Daoy (cell line): ENCODE results near the gene SDR39U1. TPM values are rescaled to one million over a fixed set of nuclear protein-coding genes. Genes with fewer than 3 reads are reported as not detected.

ENCODE experiments used
- DNase-seq: peaks from one replicate; pipeline ENCODE4 v3.0.0-alpha.2; 2015; ENCODE audit warnings: low read depth
- total RNA-seq: library from RNA; depleted of rRNA; stranded (reverse); fragments of >200 nt; shearing (Covaris generic); gene quantifications from 2 replicates; pipeline ENCODE4 v1.2.3, GENCODE V29; 2014

SDR39U1 gene
- total RNA-seq, 1 experiment from 2014 or later, result 9.3 TPM

DNA sequence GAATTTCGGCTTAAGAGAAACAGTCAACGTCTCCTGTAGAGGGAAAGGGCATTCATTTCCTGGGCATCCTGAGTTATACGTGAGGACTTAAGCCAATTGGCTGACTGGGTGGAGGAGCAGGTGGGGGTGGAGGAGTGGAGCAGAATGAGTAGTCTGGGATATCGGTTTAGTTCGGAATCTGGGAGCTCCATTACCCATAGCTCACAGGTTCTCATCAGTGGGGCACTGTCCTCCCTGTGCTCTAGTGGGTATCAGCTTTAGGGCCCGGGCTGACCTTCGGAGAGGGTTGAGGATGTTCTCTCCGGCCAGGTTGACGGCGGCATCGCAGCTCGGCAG is 704 bp downstream of the SDR39U1 start:
- DNase-seq, result no peak

DNA sequence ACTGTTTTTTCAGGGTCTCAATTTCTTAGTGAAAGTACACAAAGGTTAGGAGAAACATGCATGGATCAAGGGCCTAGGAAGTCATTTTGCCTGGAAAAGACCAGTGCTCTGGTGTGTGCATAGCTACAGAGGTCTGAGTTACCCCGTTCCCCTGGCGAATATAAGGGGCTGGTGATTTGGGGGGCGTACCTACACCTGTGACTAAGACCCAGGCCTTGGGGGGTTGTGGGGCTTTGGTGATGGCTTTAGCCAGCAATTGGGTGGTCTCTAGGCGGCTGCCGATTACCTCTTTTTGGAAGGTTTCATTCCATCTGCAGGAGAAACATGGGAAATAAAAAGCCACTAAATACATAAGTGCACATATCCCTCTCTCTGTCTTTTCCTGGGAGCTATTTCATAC is 1.1 kb downstream of the SDR39U1 start:
- DNase-seq, result no peak

DNA sequence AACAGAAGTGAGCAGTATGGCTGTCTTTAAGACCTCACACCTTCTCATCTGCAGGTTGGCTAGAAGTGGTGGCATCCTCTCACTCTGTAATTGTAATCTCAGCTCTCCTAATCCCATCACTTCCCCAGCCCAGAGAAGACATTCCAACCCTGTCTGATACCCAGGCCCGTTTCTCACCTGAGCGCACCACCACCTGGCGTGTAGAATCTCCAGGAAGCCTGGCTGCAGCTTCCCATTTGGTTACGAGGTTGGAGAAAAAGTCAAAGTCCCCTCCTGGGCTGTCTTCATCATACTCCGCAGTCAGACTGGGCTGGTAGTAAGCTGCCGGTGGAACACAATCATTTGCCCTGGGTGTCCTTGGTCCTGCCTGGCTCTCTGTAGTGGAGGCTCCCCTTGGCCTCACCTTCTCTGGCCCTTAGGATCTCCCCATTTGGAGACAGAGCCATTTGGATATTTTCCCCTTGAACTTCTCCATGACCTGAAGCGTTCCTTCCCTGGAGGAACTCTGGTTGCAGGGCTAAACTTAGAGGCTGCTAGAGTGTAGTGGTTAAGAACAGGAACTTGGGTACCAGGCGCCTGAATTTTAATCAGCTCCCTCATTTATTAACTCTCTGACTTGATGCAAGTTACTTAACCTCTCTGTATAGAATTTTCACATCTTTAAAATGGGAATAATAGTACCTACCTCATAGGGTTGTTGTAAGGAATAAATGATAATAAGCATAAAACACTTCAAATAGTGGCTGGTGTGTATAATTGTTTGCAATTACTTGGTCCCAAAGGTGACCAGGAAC is 1.8 kb downstream of the SDR39U1 start:
- DNase-seq, result no peak

DNA sequence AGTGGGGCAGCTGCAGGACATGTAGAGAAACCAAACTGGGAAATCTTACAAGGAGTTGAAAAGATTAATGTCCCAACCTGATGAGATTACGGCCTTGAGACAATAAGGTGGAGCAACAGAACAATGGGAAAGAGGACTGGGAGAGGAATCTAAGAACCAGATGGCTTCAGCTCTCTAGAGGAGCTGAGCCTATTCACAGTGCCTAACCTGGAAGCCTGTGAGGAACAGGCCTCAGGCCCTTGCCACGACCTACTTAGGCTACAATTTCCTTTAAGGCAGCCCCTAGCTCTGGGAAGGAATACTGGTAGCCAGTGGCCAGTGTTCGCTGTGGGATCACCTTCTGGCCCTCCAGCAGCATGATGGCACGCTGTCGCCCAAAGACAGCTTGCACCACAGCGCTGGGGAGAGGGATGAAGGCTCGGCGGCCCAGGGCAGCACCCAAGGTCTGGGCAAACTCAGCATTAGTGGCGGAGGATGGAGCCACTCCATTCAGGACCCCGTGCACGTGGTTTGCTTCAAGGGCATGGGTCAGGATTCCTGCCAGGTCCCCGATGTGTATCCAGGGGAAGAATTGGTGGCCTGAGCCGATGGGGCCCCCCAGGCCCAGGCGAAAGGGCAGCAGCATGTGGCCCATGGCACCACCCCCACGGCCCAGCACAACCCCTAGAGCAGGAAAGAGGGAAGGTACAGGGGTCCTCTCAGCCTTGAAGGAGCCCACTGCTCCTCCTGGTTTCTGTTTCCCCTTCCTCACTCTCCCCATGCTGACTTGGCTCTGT is 2.6 kb downstream of the SDR39U1 start:
- no peak for DNase-seq

DNA sequence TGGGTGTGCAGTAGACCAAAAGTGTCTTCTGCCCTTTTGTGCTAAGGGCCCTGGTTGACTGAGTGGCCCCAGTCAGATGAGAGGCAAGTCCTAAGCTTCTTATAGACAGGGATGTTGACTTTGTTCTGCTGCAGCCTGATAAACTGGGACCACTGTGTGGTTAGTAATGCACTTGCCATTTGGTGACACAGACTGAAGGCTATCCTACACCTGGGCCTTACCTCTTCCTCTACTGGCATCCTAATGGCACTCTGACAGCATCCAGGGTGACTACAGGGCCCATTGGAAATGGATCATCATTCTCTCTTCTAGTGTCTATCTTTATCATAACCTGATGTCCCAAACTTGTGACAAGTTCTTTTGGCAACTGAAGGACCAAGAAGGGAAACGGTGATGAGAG is 3.3 kb downstream of the SDR39U1 start:
- DNase-seq, result no peak

DNA sequence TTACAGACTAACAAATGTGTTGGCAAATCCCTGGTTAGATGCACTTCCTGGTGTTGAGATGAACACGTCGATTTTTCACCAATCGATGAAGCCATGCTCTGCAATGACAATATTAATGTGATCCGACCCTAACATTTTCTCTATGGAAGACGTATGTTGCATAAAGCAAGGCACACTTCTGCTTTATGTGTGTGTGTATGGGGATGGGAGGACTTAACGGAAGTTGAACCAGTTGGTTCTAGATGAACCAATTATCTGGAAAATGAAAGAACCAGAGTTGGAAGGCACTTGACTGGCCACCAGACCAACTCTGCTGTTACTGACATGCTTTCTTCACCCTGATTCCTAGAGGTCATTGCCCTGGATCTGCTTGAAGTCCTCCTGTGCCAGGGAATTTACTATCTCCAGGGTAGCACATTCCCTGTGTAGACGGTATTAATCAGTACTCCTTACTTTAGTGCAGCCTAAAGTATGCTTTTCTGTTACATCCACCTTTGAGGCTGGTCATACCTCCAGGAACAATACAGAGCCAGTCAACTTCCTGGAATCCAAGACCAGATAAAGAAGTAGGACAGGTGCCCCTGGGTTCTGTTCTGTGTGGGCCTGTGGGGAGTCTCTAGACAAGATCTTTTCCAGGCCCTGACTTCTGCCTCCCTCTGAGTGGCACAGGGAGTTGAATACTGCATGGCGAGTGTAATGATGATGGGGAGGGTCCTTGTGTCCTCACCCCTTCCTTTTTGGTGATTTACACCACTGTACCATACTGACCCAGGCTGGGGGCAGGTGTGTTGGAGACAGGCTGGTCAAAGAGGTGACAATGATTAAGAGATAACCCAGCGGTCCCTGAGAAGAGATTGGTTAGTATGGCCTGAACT is 4.1 kb downstream of the SDR39U1 start:
- DNase-seq, result no peak

DNA sequence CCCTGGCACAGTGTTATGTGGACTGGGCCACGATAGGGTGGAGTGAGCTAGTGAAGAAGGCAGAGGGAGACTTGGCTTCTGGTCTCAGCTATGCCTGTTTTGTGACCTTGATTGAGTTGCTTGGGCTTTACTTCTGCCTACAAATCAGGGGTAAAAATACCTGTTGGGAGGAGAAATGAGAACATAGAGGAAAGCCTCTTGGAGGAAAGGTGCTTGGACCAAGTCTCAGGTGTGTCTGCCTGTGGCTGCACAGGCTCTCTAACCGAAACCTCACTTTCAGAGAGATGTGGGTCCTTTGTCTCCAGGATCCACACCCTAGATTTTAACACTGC is 4.9 kb downstream of the SDR39U1 start:
- DNase-seq, result no peak

DNA sequence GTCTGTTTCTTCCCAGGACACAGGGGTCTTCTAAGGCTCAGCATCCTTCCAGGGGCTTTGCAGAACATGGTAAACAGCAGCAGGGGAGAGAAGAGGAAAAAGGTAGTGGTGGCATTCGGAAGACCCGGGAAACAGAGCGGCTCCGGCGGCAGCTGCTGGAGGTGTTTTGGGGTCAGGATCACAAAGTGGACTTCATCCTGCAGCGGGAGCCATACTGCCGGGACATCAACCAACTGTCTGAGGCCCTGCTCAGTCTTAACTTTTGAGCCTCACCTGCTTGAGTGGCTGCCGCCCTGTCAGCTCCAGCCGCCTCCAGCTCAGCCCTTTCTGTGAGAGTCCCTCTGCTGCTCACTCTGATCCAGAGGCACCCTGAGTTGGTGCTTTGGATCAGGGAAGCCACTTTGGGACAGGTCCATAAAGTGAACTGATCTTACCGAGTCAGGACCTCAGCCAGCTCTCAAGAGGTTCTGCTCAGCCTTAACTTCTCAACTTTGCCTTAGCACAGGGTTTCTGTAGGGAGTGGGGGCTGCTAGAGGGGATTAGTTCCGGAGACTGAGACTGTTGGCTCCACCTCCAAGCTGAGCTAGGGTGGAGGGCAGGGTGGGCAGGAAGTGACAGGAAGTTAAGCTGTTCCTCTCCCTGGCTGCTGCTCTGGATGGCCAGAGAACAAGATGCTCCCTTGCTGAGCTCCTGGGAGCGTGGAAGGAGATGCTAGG is 5.4 kb downstream of the SDR39U1 start:
- no peak for DNase-seq

DNA sequence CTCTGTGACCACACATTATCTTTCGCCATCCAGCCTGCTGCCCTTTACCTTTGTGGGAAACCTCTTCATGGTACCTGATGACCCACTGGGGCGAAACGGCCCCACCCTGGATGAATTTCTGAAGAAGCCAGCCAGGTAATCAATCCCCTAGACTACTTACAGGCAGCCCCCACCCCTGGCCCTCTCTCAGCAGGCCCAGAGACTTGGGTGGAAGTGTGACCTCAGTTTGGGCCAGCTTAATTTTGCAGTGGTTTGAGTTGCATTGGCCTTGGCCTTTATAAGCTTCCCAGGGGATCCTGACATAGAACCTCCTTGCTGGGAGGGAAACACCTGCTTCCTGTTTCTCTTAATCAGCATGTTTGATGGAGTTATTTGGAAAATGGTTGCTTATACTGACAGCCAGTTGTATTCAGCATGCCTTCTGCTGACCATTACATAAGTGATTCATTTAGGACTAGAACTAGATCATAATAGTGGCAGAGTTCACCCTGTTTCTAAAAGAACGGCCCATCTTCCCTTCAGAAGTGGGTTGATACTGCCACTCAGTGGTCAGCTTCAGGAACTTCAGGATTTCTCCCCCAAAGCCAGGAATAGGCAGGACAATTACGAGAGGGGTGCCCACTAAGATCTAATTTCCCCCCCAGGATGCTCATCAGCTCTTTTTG is 6.1 kb downstream of the SDR39U1 start:
- DNase-seq, result peak; percentile 72

DNA sequence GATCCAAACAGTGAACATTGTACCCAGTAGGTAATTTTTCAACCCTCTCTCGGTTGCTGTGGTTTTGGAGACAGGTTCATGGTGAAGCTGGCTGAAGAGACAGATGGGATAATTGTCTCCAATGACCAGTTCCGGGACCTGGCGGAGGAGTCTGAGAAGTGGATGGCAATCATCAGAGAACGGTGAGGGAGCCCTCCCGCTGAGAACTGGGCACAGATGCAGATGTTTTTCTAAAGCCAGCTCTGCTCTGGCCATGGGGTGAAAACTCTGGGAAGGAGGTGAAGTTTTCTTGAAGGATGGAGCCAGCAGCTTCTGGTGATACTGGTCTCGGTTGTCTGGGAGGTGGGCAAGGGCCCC is 6.6 kb downstream of the SDR39U1 start:
- DNase-seq, result no peak

DNA sequence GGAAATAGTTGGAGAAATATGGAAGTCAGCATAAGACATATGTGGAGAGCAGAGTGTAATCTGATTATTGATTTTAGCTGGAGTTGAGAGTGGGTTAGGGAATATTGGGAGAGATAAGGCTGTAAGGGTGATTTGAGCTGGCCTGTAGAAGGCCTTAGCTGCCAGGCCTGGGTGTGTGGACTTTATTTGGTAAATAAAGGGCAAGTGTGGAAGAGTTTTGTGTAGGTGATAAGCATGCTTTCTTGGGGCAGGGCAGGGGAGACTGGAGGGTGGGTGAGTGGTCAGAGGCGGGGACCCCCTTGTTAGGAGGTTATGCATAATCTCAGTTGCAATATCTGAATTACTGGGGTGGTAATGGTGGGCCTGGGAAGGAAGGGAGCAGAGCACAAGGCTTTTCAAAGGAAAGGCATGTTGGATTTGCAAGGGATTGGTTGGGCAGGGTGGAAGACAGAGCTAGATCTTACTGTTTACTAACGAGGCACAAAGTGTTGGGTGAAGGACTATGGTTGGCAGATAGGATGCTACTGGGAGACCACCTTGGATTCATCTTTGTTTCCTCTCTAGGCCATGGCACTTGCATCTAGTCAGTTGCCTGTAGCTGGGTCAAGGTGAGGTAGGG is 7.3 kb downstream of the SDR39U1 start:
- DNase-seq, result no peak

DNA sequence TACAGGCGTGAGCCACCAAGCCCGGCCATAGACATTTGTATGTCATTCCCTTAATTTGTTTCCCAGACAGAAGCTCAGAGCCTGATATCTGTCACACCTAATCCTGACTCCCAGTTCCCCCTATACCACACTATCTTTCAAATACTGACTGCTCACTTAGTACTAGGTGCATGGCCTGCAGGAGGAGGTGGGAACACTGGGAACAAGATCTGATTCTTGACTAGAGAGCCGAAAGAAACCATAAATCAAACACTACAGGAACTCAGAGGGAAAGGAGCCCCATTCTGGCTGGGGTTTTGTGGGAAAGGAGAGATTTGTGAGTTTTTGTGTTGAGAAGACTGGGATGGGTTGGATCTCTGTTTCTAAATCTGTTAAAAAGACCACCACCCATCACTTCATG is 7.9 kb downstream of the SDR39U1 start:
- DNase-seq, result no peak

DNA sequence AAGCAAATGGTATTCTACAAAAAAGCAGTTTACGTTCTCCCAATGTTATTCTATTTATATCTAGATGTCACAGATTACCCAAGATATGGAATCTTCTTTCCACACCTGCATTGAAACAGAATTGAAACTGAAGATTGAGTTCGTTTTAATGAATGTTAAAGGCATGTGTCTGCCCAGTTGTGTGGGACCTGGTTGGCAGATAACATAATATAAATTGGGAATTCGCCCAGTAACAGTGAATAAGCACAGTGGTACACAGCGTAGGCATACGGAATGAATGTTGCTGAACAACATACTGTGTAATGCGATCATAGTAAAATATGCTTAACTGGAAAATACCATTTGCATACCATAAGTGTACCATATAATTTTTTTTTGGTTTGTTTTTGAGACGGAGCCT is 8.5 kb downstream of the SDR39U1 start:
- DNase-seq, result no peak

DNA sequence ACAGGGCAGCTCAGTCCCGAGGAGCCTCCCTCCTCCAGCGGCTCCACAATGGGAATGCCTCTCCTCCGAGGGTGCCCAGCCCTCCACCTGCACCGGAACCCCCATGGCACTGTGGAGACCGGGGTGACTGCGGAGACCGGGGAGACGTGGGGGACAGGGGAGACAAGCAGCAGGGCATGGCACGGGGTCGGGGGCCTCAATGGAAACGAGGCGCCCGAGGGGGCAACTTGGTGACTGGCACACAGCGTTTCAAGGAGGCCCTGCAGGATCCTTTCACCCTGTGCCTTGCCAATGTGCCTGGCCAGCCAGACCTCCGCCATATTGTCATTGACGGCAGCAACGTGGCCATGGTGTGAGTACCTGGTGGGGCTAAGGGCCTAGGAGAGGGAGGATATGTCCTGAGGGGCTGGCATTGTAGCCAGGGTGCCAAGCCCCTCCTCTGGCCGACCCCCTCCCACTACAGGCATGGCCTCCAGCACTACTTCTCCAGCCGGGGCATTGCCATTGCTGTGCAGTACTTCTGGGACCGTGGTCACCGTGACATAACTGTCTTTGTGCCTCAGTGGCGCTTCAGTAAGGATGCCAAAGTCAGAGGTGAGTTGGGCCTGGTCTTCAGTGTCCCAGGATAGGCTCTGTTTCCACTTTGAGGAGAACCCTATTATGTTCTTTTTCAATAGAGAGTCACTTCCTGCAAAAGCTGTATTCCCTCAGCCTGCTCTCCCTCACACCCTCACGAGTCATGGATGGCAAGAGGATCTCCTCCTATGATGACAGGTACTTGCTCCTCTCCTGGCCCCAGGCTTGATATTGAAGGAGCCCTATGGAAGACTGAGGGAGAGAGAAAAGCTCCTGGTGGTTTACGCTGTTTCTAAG is 10.1 kb downstream of the SDR39U1 start:
- no peak for DNase-seq

DNA sequence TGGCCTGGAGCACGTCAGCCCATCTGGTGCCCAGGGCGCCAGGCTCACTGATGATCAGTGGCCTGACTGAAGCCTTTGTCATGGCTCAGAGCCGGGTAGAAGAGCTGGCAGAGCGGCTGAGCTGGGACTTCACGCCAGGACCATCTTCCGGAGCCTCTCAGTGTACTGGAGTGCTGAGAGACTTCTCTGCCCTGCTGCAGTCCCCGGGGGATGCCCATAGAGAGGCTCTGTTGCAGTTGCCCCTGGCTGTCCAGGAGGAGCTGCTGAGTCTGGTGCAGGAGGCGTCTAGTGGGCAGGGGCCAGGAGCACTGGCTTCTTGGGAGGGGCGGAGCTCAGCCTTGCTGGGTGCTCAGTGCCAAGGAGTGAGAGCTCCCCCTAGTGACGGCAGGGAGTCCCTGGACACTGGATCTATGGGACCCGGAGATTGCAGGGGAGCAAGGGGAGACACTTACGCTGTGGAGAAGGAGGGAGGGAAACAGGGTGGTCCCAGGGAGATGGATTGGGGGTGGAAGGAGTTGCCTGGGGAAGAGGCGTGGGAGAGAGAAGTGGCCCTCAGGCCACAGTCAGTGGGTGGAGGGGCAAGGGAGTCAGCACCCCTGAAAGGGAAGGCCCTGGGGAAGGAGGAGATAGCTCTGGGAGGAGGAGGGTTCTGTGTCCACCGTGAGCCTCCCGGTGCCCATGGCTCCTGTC is 10.9 kb downstream of the SDR39U1 start:
- peak; percentile 97 for DNase-seq

DNA sequence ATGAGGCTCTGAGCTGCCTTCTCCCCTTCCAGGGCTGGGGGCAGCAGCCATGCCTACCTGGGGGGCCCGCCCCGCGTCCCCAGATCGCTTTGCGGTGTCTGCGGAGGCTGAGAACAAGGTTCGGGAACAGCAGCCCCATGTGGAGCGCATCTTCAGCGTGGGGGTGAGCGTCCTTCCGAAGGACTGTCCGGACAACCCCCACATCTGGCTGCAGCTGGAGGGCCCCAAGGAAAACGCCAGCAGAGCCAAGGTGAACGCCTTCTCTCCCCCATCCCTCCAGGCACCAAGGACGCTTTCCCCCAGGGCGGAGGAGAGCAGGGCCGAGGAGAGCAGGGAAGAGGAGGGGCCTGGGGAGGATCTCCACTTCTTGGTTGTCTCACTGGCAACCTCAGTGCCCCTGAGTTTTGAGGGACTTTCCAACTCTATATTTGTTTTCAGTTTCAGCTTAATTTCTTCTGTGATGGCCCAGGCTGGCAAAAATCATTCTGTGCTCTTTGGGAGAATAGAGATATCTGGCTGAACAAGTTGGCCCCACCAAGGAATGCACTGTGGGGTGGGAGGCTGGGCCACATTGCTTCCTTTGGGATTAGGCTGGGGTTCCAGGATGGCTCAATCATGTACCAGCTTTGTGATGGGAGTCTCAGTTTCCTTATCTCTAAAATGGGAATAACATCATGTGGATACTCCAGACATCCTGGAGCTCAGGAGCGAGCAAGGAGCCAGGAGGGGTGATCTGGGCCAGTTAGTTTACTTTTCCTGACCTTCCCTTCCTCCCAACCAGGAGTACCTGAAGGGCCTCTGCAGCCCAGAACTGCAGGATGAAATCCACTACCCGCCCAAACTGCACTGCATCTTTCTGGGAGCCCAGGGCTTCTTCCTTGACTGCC is 11.7 kb downstream of the SDR39U1 start:
- DNase-seq, result peak; percentile 29

DNA sequence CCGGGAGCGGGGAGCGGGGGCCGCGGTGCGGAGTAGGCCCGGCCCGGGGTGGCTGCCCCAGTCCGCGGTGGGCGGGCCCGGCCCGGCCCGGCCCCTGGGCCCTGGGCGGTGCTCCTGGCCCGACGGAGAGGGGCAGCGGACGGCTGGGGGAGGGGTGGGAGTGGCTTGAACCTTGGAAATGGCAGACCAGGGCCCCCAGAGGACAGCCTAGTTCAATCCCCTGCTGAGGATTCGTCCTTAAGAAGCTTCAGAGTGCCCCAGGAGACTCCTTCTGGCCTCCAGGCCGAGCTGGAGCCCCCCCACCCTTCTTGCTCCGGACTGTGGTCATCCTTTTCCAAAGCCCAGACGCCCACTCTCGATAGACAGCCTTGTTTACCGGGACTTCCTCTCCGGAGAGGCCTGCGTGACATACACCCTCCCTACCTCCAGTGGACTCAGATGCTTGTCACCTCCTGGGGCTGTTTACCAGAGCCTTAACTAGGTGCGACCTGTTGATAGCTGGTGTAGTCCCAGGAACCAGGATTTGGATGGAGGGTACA is 12.4 kb downstream of the SDR39U1 start:
- peak; percentile 82 for DNase-seq
